Cardiac fibroblast (primary cell): Measurements from ENCODE around the gene PDRG1.
A peak's percentile ranks its signal among the peaks of the same experiment; 100 is the strongest.

Experiments used
- DNase-seq, 2 donors: peaks; one replicate each; pipeline versions ENCODE4 v3.0.0 to v3.0.0-alpha.2; 2010; ENCODE audit warnings: low read depth in 2 of 2
- H3K4me3 ChIP-seq, 2 donors: replicated peaks in 1 of 2; 1 replicate in 1 of 2; 2 replicates in 1 of 2; pipeline ENCODE4 v1.5.1; 2011; ENCODE audit warnings: low read depth in 2 of 2, low read length in 2 of 2, mild to moderate bottlenecking in 2 of 2, moderate library complexity in 1 of 2
- CTCF ChIP-seq: IDR thresholded peaks from one replicate; pipeline ENCODE4 v1.5.1; 2011; ENCODE audit warnings: low read depth, mild to moderate bottlenecking, low read length, inconsistent platforms

Gene PDRG1

GRCh38 chr20:31943052-31943471 is 8.8 kb downstream of the PDRG1 start:
- TF ChIP-seq CTCF: no peak
- peak in 1 of 2 donors; percentile 22 for DNase-seq
- H3K4me3 ChIP-seq: no peak overlapping the region

GRCh38 chr20:31939661-31940060 is 12.2 kb downstream of the PDRG1 start:
- TF ChIP-seq CTCF: no peak
- no peak for DNase-seq
- no peak overlapping the region for H3K4me3 ChIP-seq

DNA sequence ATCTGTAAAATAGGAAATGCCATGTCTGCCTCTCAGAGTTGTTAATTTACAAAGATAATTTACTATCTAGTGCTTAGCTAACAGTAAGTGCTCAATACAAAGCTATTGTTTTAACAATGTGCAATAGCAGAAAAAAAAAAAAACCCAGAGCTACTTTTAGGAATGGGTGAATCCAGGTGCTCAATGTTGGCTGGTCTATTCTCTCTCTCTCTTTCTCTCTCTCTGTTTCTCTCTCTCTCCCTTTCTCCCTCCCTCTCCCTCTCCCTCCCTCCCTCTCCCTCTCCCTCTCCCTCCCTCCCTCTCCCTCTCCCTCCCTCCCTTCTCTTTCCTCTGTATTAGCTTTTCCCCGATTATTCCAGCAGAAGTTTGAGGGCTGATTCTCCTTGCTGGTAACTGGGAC is 14.0 kb downstream of the PDRG1 start:
- no peak for DNase-seq
- no peak for TF ChIP-seq CTCF
- no peak overlapping the region for H3K4me3 ChIP-seq

DNA sequence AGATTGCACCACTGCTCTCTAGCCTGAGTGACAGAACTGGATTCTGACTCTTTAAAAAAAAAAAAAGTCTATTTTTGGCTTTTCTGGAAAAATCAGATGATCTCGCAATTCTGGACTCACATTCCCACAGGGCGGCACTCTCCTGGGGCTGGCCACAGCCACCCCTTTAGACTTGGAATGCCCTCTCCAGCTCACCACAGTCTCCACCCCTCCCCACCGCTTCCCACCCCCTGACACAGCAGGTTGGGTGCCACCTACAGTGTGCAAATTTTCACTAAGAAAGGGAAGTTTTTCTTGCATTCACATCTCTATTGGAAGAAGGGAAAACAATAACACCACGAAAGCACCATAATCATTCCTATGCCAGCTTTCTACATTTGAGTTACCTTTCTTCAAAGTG is 15.4 kb downstream of the PDRG1 start:
- H3K4me3 ChIP-seq: no peak overlapping the region
- TF ChIP-seq CTCF: no peak
- no peak for DNase-seq

- TF ChIP-seq CTCF: no peak
- DNase-seq: no peak
- no peak overlapping the region for H3K4me3 ChIP-seq
These were observed 16.7 kb downstream of the PDRG1 start for GRCh38 chr20:31934968-31935764.

DNA sequence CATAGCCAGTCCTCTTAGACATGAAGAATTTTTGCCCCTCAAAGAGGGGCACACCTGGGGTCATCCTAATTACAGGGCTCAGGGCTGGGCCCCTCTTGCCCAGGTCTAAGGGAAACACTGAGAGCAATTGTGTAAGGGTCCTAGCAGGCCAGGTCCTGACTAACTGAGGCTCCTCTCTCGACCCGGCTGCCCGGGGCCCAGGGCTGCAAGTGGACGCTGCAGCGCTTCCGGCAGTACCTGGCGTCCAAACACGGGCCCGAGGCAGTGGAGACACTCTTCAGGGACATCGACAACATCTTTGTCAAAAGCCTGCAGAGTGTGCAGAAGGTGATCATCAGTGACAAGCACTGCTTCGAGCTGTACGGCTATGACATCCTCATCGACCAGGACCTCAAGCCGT is 17.4 kb downstream of the PDRG1 start:
- no peak overlapping the region for H3K4me3 ChIP-seq
- TF ChIP-seq CTCF: no peak

DNA sequence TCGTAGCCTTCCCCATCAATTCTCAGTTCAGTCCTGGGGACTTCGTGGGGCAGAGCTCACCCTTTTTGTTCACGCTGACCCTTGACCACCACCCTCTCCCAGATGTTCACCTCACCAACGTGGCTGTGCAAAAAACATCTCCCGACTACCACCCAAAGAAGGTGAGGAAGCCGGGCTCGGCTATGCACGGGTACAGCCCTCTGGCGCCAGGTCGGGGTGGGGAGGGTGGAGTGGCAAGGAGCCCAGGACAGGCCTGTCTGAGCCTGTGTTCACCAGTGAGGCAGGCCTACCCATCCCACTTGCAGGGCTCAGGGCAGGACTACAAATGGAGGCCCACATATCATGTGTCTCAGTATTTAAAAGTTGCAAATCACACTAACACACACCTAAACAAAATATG is 18.1 kb downstream of the PDRG1 start:
- H3K4me3 ChIP-seq: no peak overlapping the region
- no peak for TF ChIP-seq CTCF
- DNase-seq: no peak

More for the DNA sequence above, 17.4 kb downstream of the PDRG1 start:
- DNase-seq: no peak
